MCF 10A (cell line): ENCODE data around the gene CDH12. TPM values are rescaled to one million over a fixed set of nuclear protein-coding genes. Genes with fewer than 3 reads are reported as not detected.

Experiments
- BruUV-seq: library from RNA; stranded (reverse); fragments of 400-500 nt; replicated peaks from 2 replicates; lab custom pipeline; 2021; lab: Mats Ljungman, UMichigan
- CTCF ChIA-PET: fragments of 300-600 bp; sonication (Branson Sonifier 250); formaldehyde crosslinking; extraction: SDS; loops from one replicate; lab custom pipeline; 2021; ENCODE audit warnings: antibody characterized with exemption, inconsistent platforms; lab: Yijun Ruan, JAX
- POLR2A ChIA-PET: fragments of 300-600, 350-650 bp; sonication (Branson Sonifier 250); formaldehyde crosslinking; extraction: SDS; loops from one replicate; lab custom pipeline; 2020; ENCODE audit warnings: antibody characterized with exemption, inconsistent platforms; lab: Yijun Ruan, JAX
- DNase-seq: peaks from one replicate; pipeline ENCODE4 v3.0.0-alpha.2; 2018; ENCODE audit not compliant: unreplicated experiment
- H3K27ac Mint-ChIP-seq: one replicate; pipeline ENCODE4 v1.8.0; 2022; ENCODE audit warnings: mild to moderate bottlenecking, low read depth, mixed read lengths; ENCODE audit not compliant: unreplicated experiment
- H3K27me3 Mint-ChIP-seq: one replicate; pipeline ENCODE4 v1.8.0; 2022; ENCODE audit warnings: mixed read lengths; ENCODE audit not compliant: insufficient read depth, unreplicated experiment
- H3K36me3 Mint-ChIP-seq: one replicate; pipeline ENCODE4 v1.8.0; 2022; ENCODE audit warnings: mild to moderate bottlenecking, moderate library complexity, mixed read lengths; ENCODE audit not compliant: insufficient read depth, unreplicated experiment
- H3K4me1 Mint-ChIP-seq: one replicate; pipeline ENCODE4 v1.8.0; 2022; ENCODE audit warnings: mixed read lengths; ENCODE audit not compliant: insufficient read depth, unreplicated experiment
- H3K4me3 Mint-ChIP-seq: one replicate; pipeline ENCODE4 v1.8.0; 2022; ENCODE audit warnings: mild to moderate bottlenecking, moderate library complexity, mixed read lengths; ENCODE audit not compliant: unreplicated experiment
- H3K9me3 Mint-ChIP-seq: one replicate; pipeline ENCODE4 v1.8.0; 2022; ENCODE audit warnings: mixed read lengths; ENCODE audit not compliant: unreplicated experiment
- intact Hi-C: fragments of 100-400 bp; cut with micrococcal nuclease; formaldehyde crosslinking; loops from 2 replicates; pipeline ENCODE4 v1.14.1; 2022
- total RNA-seq: library from RNA; stranded (reverse); gene quantifications from 2 replicates; pipeline ENCODE4 v1.2.3, GENCODE V29; 2022
- TF ChIP-seq, protein P1 (sequence below): fragments of 200-600 bp; IDR thresholded peaks from one replicate; pipeline ENCODE4 v1.8.0; 2022; ENCODE audit warnings: antibody characterized with exemption, mild to moderate bottlenecking; ENCODE audit not compliant: unreplicated experiment

Gene CDH12
- total RNA-seq, 1 experiment from 2014 or later = not detected

GRCh38 chr5:22079002-22079401 lies 774.1 kb downstream of the CDH12 start:
- DNase-seq = no peak
- TF ChIP-seq, protein P1, sequence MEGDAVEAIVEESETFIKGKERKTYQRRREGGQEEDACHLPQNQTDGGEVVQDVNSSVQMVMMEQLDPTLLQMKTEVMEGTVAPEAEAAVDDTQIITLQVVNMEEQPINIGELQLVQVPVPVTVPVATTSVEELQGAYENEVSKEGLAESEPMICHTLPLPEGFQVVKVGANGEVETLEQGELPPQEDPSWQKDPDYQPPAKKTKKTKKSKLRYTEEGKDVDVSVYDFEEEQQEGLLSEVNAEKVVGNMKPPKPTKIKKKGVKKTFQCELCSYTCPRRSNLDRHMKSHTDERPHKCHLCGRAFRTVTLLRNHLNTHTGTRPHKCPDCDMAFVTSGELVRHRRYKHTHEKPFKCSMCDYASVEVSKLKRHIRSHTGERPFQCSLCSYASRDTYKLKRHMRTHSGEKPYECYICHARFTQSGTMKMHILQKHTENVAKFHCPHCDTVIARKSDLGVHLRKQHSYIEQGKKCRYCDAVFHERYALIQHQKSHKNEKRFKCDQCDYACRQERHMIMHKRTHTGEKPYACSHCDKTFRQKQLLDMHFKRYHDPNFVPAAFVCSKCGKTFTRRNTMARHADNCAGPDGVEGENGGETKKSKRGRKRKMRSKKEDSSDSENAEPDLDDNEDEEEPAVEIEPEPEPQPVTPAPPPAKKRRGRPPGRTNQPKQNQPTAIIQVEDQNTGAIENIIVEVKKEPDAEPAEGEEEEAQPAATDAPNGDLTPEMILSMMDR = no peak
- no TSS peak for BruUV-seq
- ChIA-PET CTCF (no interaction called here), POLR2A (no interaction called here)
- no peaks in the 10 kb centered on the region for H3K36me3 Mint-ChIP-seq
- no peak overlapping the region for H3K4me3 Mint-ChIP-seq
- no peak overlapping the region for H3K27ac Mint-ChIP-seq
- no peaks in the 10 kb centered on the region for H3K4me1 Mint-ChIP-seq
- H3K27me3 Mint-ChIP-seq = no peaks in the 10 kb centered on the region
- intact Hi-C loops = no loop called here
- no peaks in the 10 kb centered on the region for H3K9me3 Mint-ChIP-seq

- Mint-ChIP-seq H3K27me3 (no peaks in the 10 kb centered on the region), H3K27ac (no peak overlapping the region), H3K4me1 (no peaks in the 10 kb centered on the region), H3K4me3 (no peak overlapping the region), H3K36me3 (no peaks in the 10 kb centered on the region), H3K9me3 (no peaks in the 10 kb centered on the region)
- TF ChIP-seq, protein P1 = no peak
- no peak for DNase-seq
- intact Hi-C loops = no loop called here
- BruUV-seq = no TSS peak
- POLR2A ChIA-PET = no interaction called here
- CTCF ChIA-PET = no interaction called here
These were observed 776.6 kb downstream of the CDH12 start for GRCh38 chr5:22076586-22076985.

DNA sequence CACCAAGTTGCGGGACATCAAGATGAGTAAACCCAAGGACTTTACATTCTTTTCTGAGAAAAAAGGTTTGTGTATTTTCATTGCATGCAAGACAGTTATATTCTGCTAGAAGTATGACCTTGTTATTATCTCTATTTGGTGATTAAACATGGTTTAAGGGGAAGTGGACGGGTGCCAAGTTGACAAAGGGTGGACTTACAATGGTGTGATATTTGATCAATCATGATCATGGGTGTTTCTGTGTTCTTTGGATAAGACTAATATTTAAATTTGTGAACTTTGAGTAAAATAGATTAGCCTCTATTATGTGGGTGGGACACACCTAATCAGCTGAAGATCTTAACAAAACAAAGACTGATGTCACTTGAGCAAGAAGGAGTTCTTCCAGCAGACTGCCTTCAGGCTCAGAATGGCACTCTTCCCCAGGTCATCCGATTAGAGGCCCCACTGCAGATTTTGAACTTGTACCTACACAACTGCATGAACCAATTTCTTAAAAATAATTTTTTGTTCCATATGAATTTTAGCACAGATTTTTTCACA lies 782.9 kb downstream of the CDH12 start:
- Mint-ChIP-seq H3K9me3 (no peaks in the 10 kb centered on the region), H3K27me3 (no peaks in the 10 kb centered on the region), H3K4me3 (no peak overlapping the region), H3K36me3 (no peaks in the 10 kb centered on the region), H3K4me1 (no peaks in the 10 kb centered on the region), H3K27ac (no peak overlapping the region)
- POLR2A ChIA-PET = no interaction called here
- intact Hi-C loops = no loop called here
- CTCF ChIA-PET = no interaction called here
- TF ChIP-seq, protein P1 = no peak
- BruUV-seq = no TSS peak
- DNase-seq = no peak

- CTCF ChIA-PET = no interaction called here
- BruUV-seq = no TSS peak
- POLR2A ChIA-PET = no interaction called here
These were observed 789.4 kb downstream of the CDH12 start for GRCh38 chr5:22063717-22064116.

More at GRCh38 chr5:22063717-22064116, 789.4 kb downstream of the CDH12 start:
- intact Hi-C loops = no loop called here
- TF ChIP-seq, protein P1 = no peak
- no peaks in the 10 kb centered on the region for H3K36me3 Mint-ChIP-seq
- H3K27ac Mint-ChIP-seq = no peak overlapping the region
- no peak for DNase-seq
- H3K4me3 Mint-ChIP-seq = no peak overlapping the region
- no peaks in the 10 kb centered on the region for H3K9me3 Mint-ChIP-seq
- H3K4me1 Mint-ChIP-seq = peaks cover 6% of the 10 kb centered on the region
- no peaks in the 10 kb centered on the region for H3K27me3 Mint-ChIP-seq
